Right atrium auricular region (tissue), 2 donors: Measurements from ENCODE around the gene RNF126. TPM values are rescaled to one million over a fixed set of nuclear protein-coding genes. Genes with fewer than 3 reads are reported as not detected.
"Not testable (repeated sequence)": the region's sequence is repeated elsewhere in the genome, so short reads cannot be mapped to it uniquely, and the experiment has no call there.

Source experiments
- DNase-seq: peaks from one replicate; pipeline ENCODE4 v3.0.0-alpha.2; 2019; ENCODE audit warnings: low spot score
- H3K27ac ChIP-seq, 2 donors: fragments of 200-600 bp; sonication (generic); 1 replicate in 1 of 2; 2 replicates in 1 of 2; pipeline ENCODE4 v1.5.1; 2016 to 2019
- H3K27me3 ChIP-seq, 2 donors: fragments of 200-600 bp; sonication (generic); one replicate each; pipeline versions ENCODE4 v1.5.1 to v1.6.0; 2017 to 2019
- H3K36me3 ChIP-seq: fragments of 200-600 bp; sonication (generic); one replicate; pipeline ENCODE4 v1.5.1; 2016
- H3K4me1 ChIP-seq, 2 donors: fragments of 200-600 bp; sonication (generic); one replicate each; pipeline versions ENCODE4 v1.5.1 to v1.6.0; 2017 to 2019
- H3K4me3 ChIP-seq, 2 donors: fragments of 200-600 bp; sonication (generic); 1 replicate in 1 of 2; 2 replicates in 1 of 2; pipeline ENCODE4 v1.5.1; 2017 to 2019; ENCODE audit warnings: mild to moderate bottlenecking in 1 of 2, moderate library complexity in 1 of 2
- H3K9me3 ChIP-seq, 2 donors: fragments of 200-600 bp; sonication (generic); one replicate each; pipeline ENCODE4 v1.5.1; 2019
- CTCF ChIP-seq, 2 donors: fragments of 200-600 bp; sonication (generic); IDR thresholded peaks; one replicate each; pipeline ENCODE4 v1.5.1; 2019; ENCODE audit warnings: antibody characterized with exemption in 2 of 2
- total RNA-seq, 2 donors: library from RNA; depleted of rRNA; stranded (reverse); fragments of >200 nt; gene quantifications; one replicate each; pipeline ENCODE4 v1.1.0, GENCODE V29; 2016

RNF126 gene
- total RNA-seq, 2 donors from 2014 or later, result 53.3 to 68.5 TPM

- Histone ChIP-seq H3K27me3 (no peaks in the 10 kb centered on the region), H3K4me3 (peak within 1 kb of the TSS; percentile 61 to 72), H3K9me3 (no peaks in the 10 kb centered on the region), H3K36me3 (peaks cover 11% of the 10 kb centered on the region), H3K27ac (peak within 1 kb of the TSS; percentile 91 to 100), H3K4me1 (peaks cover 0 to 56% of the 10 kb centered on the region in 2 donors)
- no peak for DNase-seq
- TF ChIP-seq CTCF (IDR thresholded peaks at IDR 0.05), result no peak
Measured at GRCh38 chr19:676339-677105, 13.5 kb upstream of the RNF126 start, which contains the start of gene FSTL3. Gene FSTL3, plus strand, starts transcription at chr19:676392. Its CDS starts 32 bp downstream, at chr19:676424.

GRCh38 chr19:676007-676338 is 13.0 kb upstream of the RNF126 start:
- H3K4me3 ChIP-seq, result peak overlapping the region; percentile 61 to 72
- TF ChIP-seq CTCF (IDR thresholded peaks at IDR 0.05), result no peak
- peak overlapping the region; percentile 91 to 100 for H3K27ac ChIP-seq
- H3K9me3 ChIP-seq, result no peaks in the 10 kb centered on the region
- no peak for DNase-seq
- no peaks in the 10 kb centered on the region for H3K27me3 ChIP-seq
- H3K4me1 ChIP-seq, result peaks cover 0 to 56% of the 10 kb centered on the region in 2 donors
- peaks cover 5% of the 10 kb centered on the region for H3K36me3 ChIP-seq

GRCh38 chr19:674282-675151 is 11.5 kb upstream of the RNF126 start:
- Histone ChIP-seq H3K27me3 (no peaks in the 10 kb centered on the region), H3K4me3 (no peak overlapping the region), H3K9me3 (no peaks in the 10 kb centered on the region), H3K27ac (peak overlapping the region; percentile 91 to 100), H3K36me3 (peaks cover 5% of the 10 kb centered on the region), H3K4me1 (peaks cover 0 to 53% of the 10 kb centered on the region in 2 donors)
- no peak for TF ChIP-seq CTCF (IDR thresholded peaks at IDR 0.05)
- DNase-seq, result no peak

- Histone ChIP-seq H3K9me3 (no peaks in the 10 kb centered on the region), H3K4me1 (peaks cover 0 to 26% of the 10 kb centered on the region in 2 donors), H3K27ac (no peak overlapping the region), H3K36me3 (no peaks in the 10 kb centered on the region), H3K27me3 (no peaks in the 10 kb centered on the region), H3K4me3 (no peak overlapping the region)
- DNase-seq, result no peak
- no peak for TF ChIP-seq CTCF (IDR thresholded peaks at IDR 0.05)
Measured at GRCh38 chr19:670609-671075, 7.6 kb upstream of the RNF126 start.

- not testable (repeated sequence) for DNase-seq, H3K9me3 ChIP-seq, H3K4me3 ChIP-seq, H3K36me3 ChIP-seq, H3K27ac ChIP-seq, H3K27me3 ChIP-seq
- peaks cover 0 to 23% of the 10 kb centered on the region in 2 donors for H3K4me1 ChIP-seq
Measured at GRCh38 chr19:668675-669434, 5.8 kb upstream of the RNF126 start.

- not testable (repeated sequence) for H3K27ac ChIP-seq, H3K9me3 ChIP-seq, H3K36me3 ChIP-seq, H3K27me3 ChIP-seq, DNase-seq, H3K4me3 ChIP-seq
- peaks cover 0 to 23% of the 10 kb centered on the region in 2 donors for H3K4me1 ChIP-seq
Measured at GRCh38 chr19:666985-667573, 4.1 kb upstream of the RNF126 start.
